HG02970 (cell line): ENCODE measurements around the gene MSH6.
"Not testable (repeated sequence)": the region's sequence is repeated elsewhere in the genome, so short reads cannot be mapped to it uniquely, and the experiment has no call there.

Experiments used
- ATAC-seq: cut with Tn5 transposase; IDR thresholded peaks from one replicate; pipeline ENCODE4 v1.9.1; 2021; ENCODE audit warnings: mild to moderate bottlenecking, moderate library complexity, moderate number of reproducible peaks; ENCODE audit not compliant: unreplicated experiment, low FRiP score

MSH6 gene

DNA sequence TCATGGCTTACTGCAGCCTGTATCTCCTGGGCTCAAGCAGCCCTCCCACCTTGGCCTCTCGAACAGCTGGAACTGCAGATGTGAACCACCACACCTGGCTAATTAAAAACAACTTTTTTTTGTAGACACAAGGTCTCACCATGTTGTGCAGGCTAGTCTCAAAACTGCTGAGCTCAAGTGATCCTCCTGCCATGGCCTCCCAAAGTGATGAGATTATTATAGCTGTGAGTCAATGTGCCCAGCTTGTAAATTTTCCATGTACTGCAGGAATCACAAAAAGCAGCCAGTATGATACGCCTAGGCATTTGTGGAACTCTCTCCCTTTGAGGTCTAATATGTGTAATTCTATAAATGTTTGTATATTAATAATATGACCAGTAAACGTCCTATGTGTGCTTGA, 59.9 kb downstream of the MSH6 start:
- ATAC-seq: no peak

GRCh38 chr2:47843407-47843806, 60.5 kb downstream of the MSH6 start:
- no peak for ATAC-seq

DNA sequence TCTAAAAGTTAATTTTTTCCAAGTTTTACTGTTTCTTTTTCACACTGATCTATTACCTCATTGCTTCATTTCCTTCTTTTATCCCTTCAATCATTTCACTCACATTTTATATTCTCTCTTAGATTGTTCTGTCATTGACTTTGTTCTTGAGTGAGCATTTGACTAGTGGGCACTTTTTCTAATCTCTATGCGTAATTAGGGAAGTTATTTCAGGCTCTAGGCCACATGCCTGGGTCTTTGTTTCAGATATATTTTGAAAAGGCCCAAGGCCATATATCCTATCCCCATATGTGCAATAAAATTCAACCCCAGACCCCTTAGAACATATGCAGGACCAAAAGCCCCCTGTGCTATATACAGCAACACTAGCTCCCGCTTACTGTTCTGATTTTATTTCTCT, 61.2 kb downstream of the MSH6 start:
- ATAC-seq: no peak

DNA sequence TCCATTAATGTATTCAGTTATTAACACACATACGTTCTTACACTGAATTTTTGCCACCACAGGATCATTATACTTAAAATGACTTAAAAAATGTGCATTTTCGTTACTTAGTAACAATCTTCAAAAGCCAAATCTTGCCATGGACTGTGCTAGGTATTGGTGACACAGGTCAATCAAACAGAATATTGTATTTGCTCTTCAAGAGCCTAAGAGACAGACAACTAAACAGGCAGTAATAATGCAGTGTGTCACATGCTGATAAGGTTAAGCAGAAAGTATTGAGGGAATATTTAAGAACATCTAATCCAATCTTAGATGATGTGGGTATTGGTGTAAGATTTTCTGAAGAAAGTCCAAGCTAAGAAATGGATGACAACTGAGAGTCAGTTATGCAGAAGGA, 66.4 kb downstream of the MSH6 start:
- no peak for ATAC-seq

DNA sequence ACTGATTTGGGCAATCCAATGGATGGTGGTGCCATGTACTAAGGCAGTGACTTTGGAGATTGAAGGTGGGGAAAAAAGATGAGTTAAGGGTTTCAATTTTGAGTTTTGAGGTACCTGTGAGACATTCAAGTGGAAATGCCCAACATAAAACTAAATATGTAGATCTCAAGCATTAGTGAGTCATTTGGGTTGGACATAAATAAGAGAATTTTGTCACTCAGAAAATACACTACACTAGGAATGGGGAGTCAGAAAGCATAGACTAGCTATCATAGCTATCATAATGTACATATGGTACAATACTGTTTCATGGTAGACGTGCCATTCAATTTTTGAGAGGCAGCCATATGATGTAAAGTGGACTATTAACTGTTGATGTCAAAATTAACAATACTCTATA, 67.3 kb downstream of the MSH6 start:
- ATAC-seq: no peak

DNA sequence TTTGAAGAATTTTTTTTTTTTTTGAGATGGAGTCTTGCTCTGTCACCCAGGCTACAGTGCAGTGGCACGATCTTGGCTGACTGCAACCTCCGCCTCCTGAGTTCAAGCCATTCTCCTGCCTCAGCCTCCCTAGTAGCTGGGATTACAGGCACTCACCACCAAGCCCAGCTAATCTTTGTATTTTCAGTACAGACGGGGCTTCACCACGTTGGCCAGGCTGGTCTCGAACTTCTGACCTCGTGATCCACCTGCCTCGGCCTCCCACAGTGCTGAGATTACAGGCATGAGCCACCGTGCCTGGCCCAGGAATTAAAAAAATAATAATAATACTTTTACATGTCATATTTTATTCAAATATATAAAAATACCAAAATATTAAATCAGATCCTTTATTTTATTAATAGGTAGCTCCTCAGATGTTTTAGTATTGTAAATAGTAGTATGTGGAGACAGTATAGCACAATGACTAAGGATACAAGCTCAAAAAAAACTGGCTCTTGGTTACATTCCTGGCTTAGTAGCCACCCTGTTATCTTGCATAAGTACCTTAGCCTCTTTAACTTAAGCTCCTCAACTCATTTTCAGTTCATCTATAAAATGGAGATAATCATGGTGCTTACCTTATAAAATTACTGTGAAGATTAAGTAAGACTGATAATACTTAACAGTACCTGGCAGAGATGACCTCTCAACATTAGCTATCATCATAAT, 70.3 kb downstream of the MSH6 start:
- not testable (repeated sequence) for ATAC-seq
